H9 (cell line): ENCODE measurements around the gene SH3RF2. TPM values are rescaled to one million over a fixed set of nuclear protein-coding genes. Genes with fewer than 3 reads are reported as not detected.
"Not testable (repeated sequence)": the region's sequence is repeated elsewhere in the genome, so short reads cannot be mapped to it uniquely, and the experiment has no call there.

ENCODE experiments used
- DNase-seq: peaks from one replicate; pipeline ENCODE4 v3.0.0-alpha.2; 2017
- H2AFZ ChIP-seq: one replicate; pipeline ENCODE4 v1.6.1; 2013; ENCODE audit warnings: mild to moderate bottlenecking, low read length, control low read depth, moderate library complexity
- H2AK5ac ChIP-seq: 2 replicates; pipeline ENCODE4 v1.6.1; 2013; ENCODE audit warnings: low read length, control low read depth, mixed read lengths; ENCODE audit not compliant: insufficient read length
- H2BK120ac ChIP-seq: one replicate; pipeline ENCODE4 v1.6.1; 2013; ENCODE audit warnings: low read depth, mild to moderate bottlenecking, low read length, control low read depth, inconsistent platforms; ENCODE audit not compliant: poor library complexity, severe bottlenecking
- H2BK12ac ChIP-seq: 2 replicates; pipeline ENCODE4 v1.6.1; 2013; ENCODE audit warnings: low read length, control low read depth, mixed read lengths, low read depth; ENCODE audit not compliant: insufficient read length
- H2BK15ac ChIP-seq: 2 replicates; pipeline ENCODE4 v1.6.1; 2013; ENCODE audit warnings: low read depth, low read length, control low read depth
- H2BK20ac ChIP-seq: one replicate; pipeline ENCODE4 v1.6.1; 2013; ENCODE audit warnings: low read depth, mild to moderate bottlenecking, low read length, control low read depth, inconsistent platforms; ENCODE audit not compliant: poor library complexity, severe bottlenecking
- H2BK5ac ChIP-seq: 2 replicates; pipeline ENCODE4 v1.6.1; 2013; ENCODE audit warnings: low read length, control low read depth, mixed read lengths; ENCODE audit not compliant: insufficient read length
- H3K14ac ChIP-seq: 2 replicates; pipeline ENCODE4 v1.6.1; 2013; ENCODE audit warnings: low read length, control low read depth; ENCODE audit not compliant: insufficient read depth
- H3K18ac ChIP-seq: 2 replicates; pipeline ENCODE4 v1.6.1; 2013; ENCODE audit warnings: low read depth, mild to moderate bottlenecking, mixed read lengths, low read length, control low read depth; ENCODE audit not compliant: insufficient read length
- H3K23ac ChIP-seq: 2 replicates; pipeline ENCODE4 v1.6.1; 2013; ENCODE audit warnings: low read length, control low read depth, mixed read lengths, low read depth; ENCODE audit not compliant: insufficient read length
- H3K23me2 ChIP-seq: 2 replicates; pipeline ENCODE4 v1.6.1; 2013; ENCODE audit warnings: low read depth, mild to moderate bottlenecking, mixed read lengths, low read length, control low read depth; ENCODE audit not compliant: insufficient read length, poor library complexity, severe bottlenecking
- H3K27ac ChIP-seq: 2 replicates; pipeline ENCODE4 v1.5.1; 2013; ENCODE audit warnings: low read length, control low read depth, mixed read lengths, low read depth; ENCODE audit not compliant: insufficient read length
- H3K27me3 ChIP-seq: 2 replicates; pipeline ENCODE4 v1.6.1; 2013; ENCODE audit warnings: low read length, control low read depth, inconsistent platforms; ENCODE audit not compliant: insufficient read depth
- H3K4ac ChIP-seq: 2 replicates; pipeline ENCODE4 v1.6.1; 2013; ENCODE audit warnings: low read depth, mild to moderate bottlenecking, control low read depth, inconsistent platforms, low read length, moderate library complexity
- H3K4me1 ChIP-seq: 2 replicates; pipeline ENCODE4 v1.6.1; 2013; ENCODE audit warnings: low read length, control low read depth, inconsistent platforms; ENCODE audit not compliant: insufficient read depth
- H3K4me2 ChIP-seq: 2 replicates; pipeline ENCODE4 v1.6.1; 2013; ENCODE audit warnings: low read length, control low read depth, mixed read lengths; ENCODE audit not compliant: insufficient read length, insufficient read depth
- H3K56ac ChIP-seq: 2 replicates; pipeline ENCODE4 v1.6.1; 2013; ENCODE audit warnings: low read depth, mild to moderate bottlenecking, mixed read lengths, low read length, control low read depth; ENCODE audit not compliant: insufficient read length
- H3K79me1 ChIP-seq: 2 replicates; pipeline ENCODE4 v1.6.1; 2013; ENCODE audit warnings: low read depth, mild to moderate bottlenecking, moderate library complexity, low read length, control low read depth, inconsistent platforms; ENCODE audit not compliant: insufficient read depth, poor library complexity, severe bottlenecking
- H3K79me2 ChIP-seq: 2 replicates; pipeline ENCODE4 v1.6.1; 2013; ENCODE audit warnings: low read length, control low read depth, inconsistent platforms; ENCODE audit not compliant: insufficient read depth
- H3K9ac ChIP-seq: 2 replicates; pipeline ENCODE4 v1.6.1; 2013; ENCODE audit warnings: low read length, control low read depth, mixed read lengths; ENCODE audit not compliant: insufficient read length; ENCODE audit errors: extremely low read depth
- H3K9me3 ChIP-seq: one replicate; pipeline ENCODE4 v1.6.1; 2013; ENCODE audit warnings: low read depth, low read length, inconsistent platforms; ENCODE audit not compliant: control insufficient read depth
- H3T11ph ChIP-seq: one replicate; pipeline ENCODE4 v1.6.1; 2013; ENCODE audit warnings: mild to moderate bottlenecking, low read length, control low read depth, inconsistent platforms
- H4K20me1 ChIP-seq: one replicate; pipeline ENCODE4 v1.6.1; 2013; ENCODE audit not compliant: control insufficient read depth, insufficient read length, insufficient read depth
- H4K5ac ChIP-seq: 2 replicates; pipeline ENCODE4 v1.6.1; 2013; ENCODE audit warnings: low read depth, mild to moderate bottlenecking, mixed read lengths, low read length, control low read depth; ENCODE audit not compliant: insufficient read length
- H4K8ac ChIP-seq: replicated peaks from 2 replicates; pipeline ENCODE4 v1.6.1; 2013; ENCODE audit warnings: low read length, control low read depth, mixed read lengths, low read depth; ENCODE audit not compliant: insufficient read length
- H4K91ac ChIP-seq: 2 replicates; pipeline ENCODE4 v1.6.1; 2013; ENCODE audit warnings: low read depth, mild to moderate bottlenecking, moderate library complexity, mixed read lengths, low read length, control low read depth; ENCODE audit not compliant: insufficient read length
- H3K27ac Mint-ChIP-seq, 3 experiments: 2 replicates in 2 of 3; 3 replicates in 1 of 3; pipeline ENCODE4 v1.8.0; 2020 to 2021; ENCODE audit warnings: mixed read lengths in 3 of 3, mild to moderate bottlenecking in 1 of 3, moderate library complexity in 1 of 3
- H3K27me3 Mint-ChIP-seq: 2 replicates; pipeline ENCODE4 v1.8.0; 2021; ENCODE audit warnings: low read depth, mild to moderate bottlenecking, moderate library complexity, mixed read lengths
- H3K36me3 Mint-ChIP-seq, 3 experiments: 2 replicates in 2 of 3; 3 replicates in 1 of 3; pipeline ENCODE4 v1.8.0; 2020 to 2021; ENCODE audit warnings: low read depth in 3 of 3, mixed read lengths in 3 of 3; ENCODE audit not compliant: insufficient read depth in 1 of 3
- H3K4me1 Mint-ChIP-seq, 2 experiments: 2 replicates each; pipeline ENCODE4 v1.8.0; 2020; ENCODE audit warnings: mixed read lengths in 2 of 2
- H3K4me3 Mint-ChIP-seq, 2 experiments: 2 replicates in 1 of 2; 3 replicates in 1 of 2; pipeline ENCODE4 v1.8.0; 2020 to 2021; ENCODE audit warnings: mild to moderate bottlenecking in 2 of 2, mixed read lengths in 2 of 2, moderate library complexity in 1 of 2
- H3K9me3 Mint-ChIP-seq, 2 experiments: 2 replicates in 1 of 2; 3 replicates in 1 of 2; pipeline ENCODE4 v1.8.0; 2020; ENCODE audit warnings: mild to moderate bottlenecking in 2 of 2, mixed read lengths in 2 of 2, moderate library complexity in 1 of 2
- CTCF ChIP-seq: fragments of 200-600 bp; sonication (generic); conservative IDR thresholded peaks from 3 replicates; pipeline ENCODE4 v1.8.0; 2021; ENCODE audit warnings: antibody characterized with exemption, mild to moderate bottlenecking
- WGBS: extraction: QIAGEN DNeasy Blood & Tissue Kit; methylation state at CpG from one replicate; pipeline ENCODE4 v1.1.7; 2013; ENCODE audit warnings: missing lambda C conversion rate, low lambda C conversion rate, mixed read lengths; ENCODE audit not compliant: insufficient read length; ENCODE audit errors: extremely low coverage; 5-methylcytosine and 5-hydroxymethylcytosine counted together
- total RNA-seq: library from RNA; stranded (reverse); gene quantifications from 2 replicates; pipeline ENCODE4 v1.2.1, GENCODE V29; 2021

Gene SH3RF2
- total RNA-seq, 1 experiment from 2014 or later, result 0.66 TPM

DNA sequence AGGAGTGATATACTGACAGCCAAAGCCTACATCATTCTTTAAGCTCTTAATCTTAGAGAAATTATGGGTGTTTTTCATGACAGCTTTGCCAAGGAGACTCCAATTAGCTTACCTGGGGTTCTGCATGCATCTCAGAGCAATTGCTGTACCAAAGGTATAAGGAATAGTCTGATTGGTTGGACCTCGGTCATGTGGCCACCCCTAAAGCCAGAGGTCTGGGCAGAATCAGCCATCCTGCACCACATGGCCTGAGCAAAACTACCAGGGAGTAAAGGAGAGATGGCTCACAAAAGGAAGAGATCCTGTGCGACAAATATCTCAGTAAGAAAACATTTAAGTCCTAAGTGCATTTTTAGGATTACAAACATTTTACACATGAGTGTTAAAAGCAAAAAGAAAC lies 25.6 kb downstream of the SH3RF2 start:
- Histone ChIP-seq H3K27me3 (no peaks in the 10 kb centered on the region), H3K79me1 (no peaks in the 10 kb centered on the region), H4K8ac (no peak overlapping the region), H2BK15ac (no peak overlapping the region), H4K20me1 (no peaks in the 10 kb centered on the region), H4K5ac (no peak overlapping the region), H4K91ac (no peak overlapping the region), H3K79me2 (no peaks in the 10 kb centered on the region), H3K23me2 (no peaks in the 10 kb centered on the region), H3K27ac (no peak overlapping the region), H3K9ac (no peak overlapping the region), H2BK5ac (no peak overlapping the region), H3K4me2 (no peak overlapping the region), H3K4me1 (no peaks in the 10 kb centered on the region), H3K56ac (no peak overlapping the region), H3K4ac (no peak overlapping the region), H2AFZ (no peak overlapping the region), H2AK5ac (no peak overlapping the region), H3K14ac (no peak overlapping the region), H2BK120ac (no peak overlapping the region), H2BK12ac (no peak overlapping the region), H3K18ac (no peak overlapping the region), H3T11ph (no peak overlapping the region), H3K9me3 (no peaks in the 10 kb centered on the region), H2BK20ac (no peak overlapping the region), H3K23ac (no peak overlapping the region)
- Mint-ChIP-seq H3K9me3 (no peaks in the 10 kb centered on the region), H3K4me1 (peaks cover 4 to 9% of the 10 kb centered on the region in 2 experiments; a peak in 3 of 4 replicates), H3K36me3 (no peaks in the 10 kb centered on the region), H3K27me3 (no peaks in the 10 kb centered on the region), H3K4me3 (no peak overlapping the region), H3K27ac (no peak overlapping the region)
- no CpG with 5 or more reads among the region's 2 CpGs for WGBS
- no peak for DNase-seq
- TF ChIP-seq CTCF, result no peak

DNA sequence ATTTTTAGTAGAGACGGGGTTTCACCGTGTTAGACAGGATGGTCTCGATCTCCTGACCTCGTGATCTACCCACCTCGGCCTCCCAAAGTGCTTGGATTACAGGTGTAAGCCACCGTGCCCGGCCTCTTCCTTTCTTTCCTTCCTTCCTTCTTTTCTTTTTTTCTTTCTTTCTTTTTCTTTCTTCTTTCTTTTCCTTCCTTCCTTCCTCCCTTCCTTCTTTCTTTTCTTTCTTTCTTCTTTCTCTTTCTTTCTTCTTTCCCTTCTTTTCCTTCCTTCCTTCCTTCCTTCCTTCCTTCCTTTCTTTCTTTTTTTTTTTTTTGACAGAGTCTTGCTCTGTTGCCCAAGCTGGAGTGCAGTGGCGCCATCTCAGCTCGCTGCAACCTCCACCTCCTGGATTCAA lies 27.6 kb downstream of the SH3RF2 start:
- not testable (repeated sequence) for H3K14ac ChIP-seq, H3K56ac ChIP-seq, H3K23me2 ChIP-seq, H3K27ac Mint-ChIP-seq, H3K4me3 Mint-ChIP-seq, H3K23ac ChIP-seq, H4K5ac ChIP-seq, H2BK120ac ChIP-seq, H3K4me2 ChIP-seq, H2BK5ac ChIP-seq, H3K4ac ChIP-seq, H3K79me2 ChIP-seq, H3K27me3 ChIP-seq, H2AK5ac ChIP-seq, H4K91ac ChIP-seq, H3K4me1 ChIP-seq, H3K9me3 Mint-ChIP-seq, H2BK15ac ChIP-seq, H3K79me1 ChIP-seq, H3K27ac ChIP-seq, H3T11ph ChIP-seq, H3K9me3 ChIP-seq, H3K18ac ChIP-seq, H4K8ac ChIP-seq, H3K36me3 Mint-ChIP-seq, H3K27me3 Mint-ChIP-seq, H2AFZ ChIP-seq, H3K4me1 Mint-ChIP-seq, H2BK12ac ChIP-seq, H2BK20ac ChIP-seq, H4K20me1 ChIP-seq, H3K9ac ChIP-seq, DNase-seq
- no CpG with 5 or more reads among the region's 9 CpGs for WGBS
